Lung (tissue), 12 donors: ENCODE results near the gene B4GALT2. TPM values are rescaled to one million over a fixed set of nuclear protein-coding genes. Genes with fewer than 3 reads are reported as not detected.

Experiments used
- ATAC-seq: fragments of 200-7000 bp; cut with Tn5 transposase; one replicate; pipeline ENCODE4 v1.9.1; 2020; ENCODE audit warnings: moderate number of reproducible peaks; ENCODE audit not compliant: insufficient read depth, low FRiP score
- DNase-seq, 3 donors: peaks; one replicate each; pipeline ENCODE4 v3.0.0-alpha.2; 2013 to 2017
- H3K27ac ChIP-seq, 2 donors: one replicate each; pipeline ENCODE4 v1.5.1; 2013; ENCODE audit warnings: mild to moderate bottlenecking in 2 of 2, moderate library complexity in 2 of 2, control low read depth in 1 of 2, inconsistent platforms in 1 of 2, low read depth in 1 of 2, low read length in 1 of 2
- H3K27me3 ChIP-seq, 3 donors: one replicate each; pipeline ENCODE4 v1.5.1; 2013; ENCODE audit warnings: low read length in 2 of 3; ENCODE audit not compliant: control insufficient read depth in 3 of 3, insufficient read depth in 3 of 3
- H3K36me3 ChIP-seq, 4 donors: one replicate each; pipeline ENCODE4 v1.5.1; 2013; ENCODE audit warnings: low read length in 4 of 4, mild to moderate bottlenecking in 1 of 4, moderate library complexity in 1 of 4; ENCODE audit not compliant: control insufficient read depth in 4 of 4, insufficient read depth in 4 of 4
- H3K4me1 ChIP-seq, 5 donors: one replicate each; pipeline ENCODE4 v1.5.1; 2013; ENCODE audit warnings: low read length in 5 of 5, mild to moderate bottlenecking in 2 of 5, moderate library complexity in 1 of 5; ENCODE audit not compliant: control insufficient read depth in 5 of 5, insufficient read depth in 5 of 5
- H3K4me3 ChIP-seq: one replicate; pipeline ENCODE4 v1.5.1; 2013; ENCODE audit warnings: mild to moderate bottlenecking, control low read depth, moderate library complexity
- H3K9ac ChIP-seq, 2 donors: one replicate each; pipeline ENCODE4 v1.5.1; 2013; ENCODE audit warnings: low read length in 2 of 2, control low read depth in 1 of 2; ENCODE audit not compliant: insufficient read depth in 1 of 2
- H3K9me3 ChIP-seq, 4 donors: one replicate each; pipeline ENCODE4 v1.5.1; 2013; ENCODE audit warnings: low read length in 3 of 4, mild to moderate bottlenecking in 1 of 4, moderate library complexity in 1 of 4; ENCODE audit not compliant: control insufficient read depth in 4 of 4, insufficient read depth in 3 of 4
- WGBS, 2 donors: extraction: QIAGEN DNeasy Blood & Tissue Kit; methylation state at CpG; one replicate each; pipeline ENCODE4 v1.1.7; 2013; 5-methylcytosine and 5-hydroxymethylcytosine counted together
- polyA plus RNA-seq, 2 donors: library from polyadenylated mRNA; stranded (reverse); fragments of 200-250 nt; gene quantifications; one replicate each; pipeline ENCODE4 v1.2.1, GENCODE V29; 2013
- total RNA-seq, 2 donors: library from RNA; depleted of rRNA in 1 of 2; stranded (reverse); fragments of >200 nt in 1 of 2; gene quantifications; one replicate each; pipeline ENCODE4 v1.2.1, GENCODE V29; 2014 to 2021
- TF ChIP-seq, protein P1 (sequence below): IDR thresholded peaks from 2 replicates; pipeline ENCODE4 v1.5.1; 2012; ENCODE audit warnings: mild to moderate bottlenecking; ENCODE audit errors: control extremely low read depth, extremely low read depth
- donor health status: control.
- donor health status: control.
- donor health status: Bipolar disorder and iron deficiency.
- donor health status: healthy.
- donor health status: DM: yes; HTN: yes; CAD: no.

The B4GALT2 gene
- total and polyA plus RNA-seq, 4 donors, result 13.6 to 40.9 (median 30.5) TPM

- H3K4me1 ChIP-seq, result peaks cover 3 to 20% (median 13%) of the 10 kb centered on the region in 5 donors
- no peaks in the 10 kb centered on the region for H3K9me3 ChIP-seq
- no peak overlapping the region for H3K27ac ChIP-seq
- TF ChIP-seq, protein P1, sequence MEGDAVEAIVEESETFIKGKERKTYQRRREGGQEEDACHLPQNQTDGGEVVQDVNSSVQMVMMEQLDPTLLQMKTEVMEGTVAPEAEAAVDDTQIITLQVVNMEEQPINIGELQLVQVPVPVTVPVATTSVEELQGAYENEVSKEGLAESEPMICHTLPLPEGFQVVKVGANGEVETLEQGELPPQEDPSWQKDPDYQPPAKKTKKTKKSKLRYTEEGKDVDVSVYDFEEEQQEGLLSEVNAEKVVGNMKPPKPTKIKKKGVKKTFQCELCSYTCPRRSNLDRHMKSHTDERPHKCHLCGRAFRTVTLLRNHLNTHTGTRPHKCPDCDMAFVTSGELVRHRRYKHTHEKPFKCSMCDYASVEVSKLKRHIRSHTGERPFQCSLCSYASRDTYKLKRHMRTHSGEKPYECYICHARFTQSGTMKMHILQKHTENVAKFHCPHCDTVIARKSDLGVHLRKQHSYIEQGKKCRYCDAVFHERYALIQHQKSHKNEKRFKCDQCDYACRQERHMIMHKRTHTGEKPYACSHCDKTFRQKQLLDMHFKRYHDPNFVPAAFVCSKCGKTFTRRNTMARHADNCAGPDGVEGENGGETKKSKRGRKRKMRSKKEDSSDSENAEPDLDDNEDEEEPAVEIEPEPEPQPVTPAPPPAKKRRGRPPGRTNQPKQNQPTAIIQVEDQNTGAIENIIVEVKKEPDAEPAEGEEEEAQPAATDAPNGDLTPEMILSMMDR, result no peak
- H3K36me3 ChIP-seq, result peaks cover 0 to 10% (median 0%) of the 10 kb centered on the region in 4 donors
- WGBS, 2 donors, result 36 to 72% methylated on average over 3 of the region's 3 CpGs
- H3K27me3 ChIP-seq, result no peaks in the 10 kb centered on the region
- DNase-seq, result no peak
- H3K9ac ChIP-seq, result no peak overlapping the region
- no peak for ATAC-seq
- peak overlapping the region; percentile 71 for H3K4me3 ChIP-seq
Observed at GRCh38 chr1:43947874-43948437, 31.1 kb upstream of the B4GALT2 start.

- WGBS, 2 donors, result 93 to 95% methylated on average over 13 of the region's 13 CpGs
- TF ChIP-seq, protein P1, result no peak
- H3K27me3 ChIP-seq, result no peaks in the 10 kb centered on the region
- no peaks in the 10 kb centered on the region for H3K9me3 ChIP-seq
- H3K9ac ChIP-seq, result no peak overlapping the region
- no peak overlapping the region for H3K4me3 ChIP-seq
- DNase-seq (no peak), ATAC-seq (no peak)
- peaks cover 0 to 15% (median 0%) of the 10 kb centered on the region in 4 donors for H3K36me3 ChIP-seq
- H3K27ac ChIP-seq, result no peak overlapping the region
- H3K4me1 ChIP-seq, result peaks cover 3 to 20% (median 13%) of the 10 kb centered on the region in 5 donors
Observed at GRCh38 chr1:43949678-43950077, 29.3 kb upstream of the B4GALT2 start.

- H3K9me3 ChIP-seq, result no peaks in the 10 kb centered on the region
- TF ChIP-seq, protein P1, result no peak
- no peak overlapping the region for H3K27ac ChIP-seq
- H3K27me3 ChIP-seq, result no peaks in the 10 kb centered on the region
- peaks cover 0 to 20% (median 8%) of the 10 kb centered on the region in 5 donors for H3K4me1 ChIP-seq
- no peak overlapping the region for H3K4me3 ChIP-seq
- no peak overlapping the region for H3K9ac ChIP-seq
- DNase-seq (no peak), ATAC-seq (no peak)
- peaks cover 0 to 18% (median under 1%) of the 10 kb centered on the region in 4 donors for H3K36me3 ChIP-seq
- WGBS, 2 donors, result 90% methylated on average over 4 of the region's 4 CpGs
Observed at GRCh38 chr1:43951021-43951985, 27.7 kb upstream of the B4GALT2 start.
